K562 (cell line): ENCODE measurements around the gene INS. TPM values are rescaled to one million over a fixed set of nuclear protein-coding genes. Genes with fewer than 3 reads are reported as not detected.

Source experiments
- ATAC-seq: fragments of 200-7000 bp; cut with Tn5 transposase; 3 replicates; pipeline ENCODE4 v1.9.1; 2020; ENCODE audit warnings: moderate library complexity
- BruUV-seq: library from RNA; stranded (reverse); fragments of 400-500 nt; replicated peaks from 2 replicates; lab custom pipeline; 2021; lab: Mats Ljungman, UMichigan
- CTCF ChIA-PET: fragments of 300-600 bp; formaldehyde crosslinking; extraction: SDS; loops from one replicate; lab custom pipeline; 2021; ENCODE audit warnings: low intra/inter-chr PET ratio; lab: Yijun Ruan, JAX
- POLR2A ChIA-PET: fragments of 300-600, 350-650 bp; sonication (Branson Sonifier 250); formaldehyde crosslinking; extraction: SDS; loops from one replicate; lab custom pipeline; 2021; ENCODE audit warnings: antibody characterized with exemption, inconsistent platforms; lab: Yijun Ruan, JAX
- DNase-seq, 4 experiments: peaks; one replicate each; pipeline versions ENCODE4 v3.0.0 to v3.0.0-alpha.2; 2011 to 2018; ENCODE audit warnings: low spot score in 3 of 4, mixed read lengths in 3 of 4; ENCODE audit errors: extremely low read depth in 1 of 4
- FAIRE-seq: peaks from 2 replicates; lab custom pipeline; 2011; peaks lifted over from hg19 to GRCh38; lab: Jason Lieb, UNC
- H2AFZ ChIP-seq: 2 replicates; pipeline ENCODE4 v1.6.0; 2011; ENCODE audit warnings: low read depth, low read length, control low read depth, inconsistent platforms
- H3K27ac ChIP-seq: fragments of 200-600 bp; 3 replicates; pipeline ENCODE4 v1.8.0; 2011; ENCODE audit warnings: low read depth, mild to moderate bottlenecking, control low read depth, inconsistent platforms, low read length, moderate library complexity, mixed read lengths; ENCODE audit errors: extremely low read depth
- H3K27me3 ChIP-seq, 2 experiments: fragments of 300-600 bp in 1 of 2; 2 replicates in 1 of 2; 3 replicates in 1 of 2; pipeline versions ENCODE4 v1.6.0 to v1.8.0; 2011; ENCODE audit warnings: inconsistent platforms in 2 of 2, low read length in 2 of 2, mild to moderate bottlenecking in 1 of 2, mixed read lengths in 1 of 2, moderate library complexity in 1 of 2; ENCODE audit not compliant: control insufficient read depth in 2 of 2, insufficient read depth in 2 of 2
- H3K36me3 ChIP-seq: fragments of 300-600 bp; 3 replicates; pipeline ENCODE4 v1.8.0; 2011; ENCODE audit warnings: mild to moderate bottlenecking, low read length, inconsistent platforms; ENCODE audit not compliant: control insufficient read depth, insufficient read depth
- H3K4me1 ChIP-seq, 2 experiments: fragments of 200-600 bp in 1 of 2; replicated peaks in 1 of 2; 2 replicates in 1 of 2; 3 replicates in 1 of 2; pipeline versions ENCODE4 v1.5.1 to v1.8.0; 2011; ENCODE audit warnings: inconsistent platforms in 2 of 2, low read length in 2 of 2, mild to moderate bottlenecking in 1 of 2, mixed read lengths in 1 of 2, moderate library complexity in 1 of 2; ENCODE audit not compliant: control insufficient read depth in 2 of 2, insufficient read depth in 2 of 2
- H3K4me2 ChIP-seq: 2 replicates; pipeline ENCODE4 v1.6.1; 2011; ENCODE audit warnings: low read length, control low read depth, inconsistent platforms, mixed read lengths; ENCODE audit not compliant: insufficient read depth
- H3K4me3 ChIP-seq: fragments of 200-600 bp; sonication (generic), shearing (Covaris generic); 2 replicates; pipeline ENCODE4 v1.5.1; 2016; ENCODE audit warnings: control low read depth, inconsistent platforms
- H3K79me2 ChIP-seq: fragments of 200-600 bp; 3 replicates; pipeline ENCODE4 v1.8.0; 2011; ENCODE audit warnings: low read length, inconsistent platforms; ENCODE audit not compliant: control insufficient read depth, insufficient read depth
- H3K9ac ChIP-seq, 2 experiments: 2 replicates each; pipeline versions ENCODE4 v1.6.0 to v1.6.1; 2011; ENCODE audit warnings: low read depth in 2 of 2, low read length in 2 of 2, control low read depth in 1 of 2, inconsistent platforms in 1 of 2, mild to moderate bottlenecking in 1 of 2, mixed read lengths in 1 of 2; ENCODE audit not compliant: insufficient read depth in 1 of 2
- H3K9me1 ChIP-seq: one replicate; pipeline ENCODE4 v1.6.0; 2011; ENCODE audit warnings: inconsistent platforms, mild to moderate bottlenecking, low read length, moderate library complexity; ENCODE audit not compliant: control insufficient read depth, insufficient read depth
- H3K9me3 ChIP-seq: replicated peaks from 2 replicates; pipeline ENCODE4 v1.5.1; 2011; ENCODE audit warnings: low read depth, low read length, inconsistent platforms; ENCODE audit not compliant: control insufficient read depth, insufficient read depth
- H4K20me1 ChIP-seq: replicated peaks from 2 replicates; pipeline ENCODE4 v1.6.1; 2011; ENCODE audit warnings: low read length, inconsistent platforms, mixed read lengths; ENCODE audit not compliant: control insufficient read depth, insufficient read depth
- NBN ChIP-seq: fragments of 450-650 bp; IDR thresholded peaks from 2 replicates; pipeline ENCODE4 v1.6.1; 2016; ENCODE audit warnings: low read depth, mild to moderate bottlenecking
- NFIC ChIP-seq: fragments of 450-650 bp; IDR thresholded peaks from 2 replicates; pipeline ENCODE4 v1.6.1; 2017; ENCODE audit warnings: mild to moderate bottlenecking, inconsistent platforms
- PCBP1 ChIP-seq: fragments of 200-400 bp; formaldehyde crosslinking; IDR thresholded peaks from 2 replicates; pipeline ENCODE4 v1.6.1; 2018; ENCODE audit warnings: mild to moderate bottlenecking, low read depth, low read length; ENCODE audit not compliant: poor library complexity, severe bottlenecking
- RUNX1 ChIP-seq: sonication (generic); IDR thresholded peaks from 2 replicates; pipeline ENCODE4 v1.6.1; 2016; ENCODE audit warnings: antibody characterized with exemption, low read depth
- SMAD3 ChIP-seq: fragments of 450-650 bp; formaldehyde crosslinking; conservative IDR thresholded peaks from 2 replicates; pipeline ENCODE4 v1.4.0; 2020; ENCODE audit warnings: mild to moderate bottlenecking
- SRF ChIP-seq, 2 experiments: fragments of 250-450, 450-650 bp in 1 of 2; sonication (Bioruptor Pico) in 1 of 2; sonication (generic) in 1 of 2; formaldehyde crosslinking; IDR thresholded peaks; 2 replicates each; pipeline versions ENCODE4 v1.5.0 to v1.5.1; 2020 to 2022; ENCODE audit warnings: mild to moderate bottlenecking in 1 of 2, missing genetic modification reagents in 1 of 2
- ZNF134 ChIP-seq: fragments of 250-450 bp; sonication (Bioruptor Pico); conservative IDR thresholded peaks from 2 replicates; pipeline ENCODE4 v1.4.0; 2020
- ZNF143 ChIP-seq: sonication (generic); formaldehyde crosslinking; IDR thresholded peaks from 2 replicates; pipeline ENCODE4 v1.9.0; 2022; ENCODE audit warnings: mild to moderate bottlenecking, missing genetic modification reagents
- ZSCAN32 ChIP-seq: fragments of 450-650 bp; formaldehyde crosslinking; IDR thresholded peaks from 2 replicates; pipeline ENCODE4 v1.4.0; 2020; ENCODE audit warnings: mild to moderate bottlenecking, moderate library complexity
- WGBS: fragments of 100-300 bp; shearing (Covaris generic); methylation state at CpG from one replicate; pipeline ENCODE4 v1.1.6; 2016; ENCODE audit warnings: low coverage, mixed read lengths; ENCODE audit not compliant: insufficient coverage; ENCODE audit errors: missing lambda C conversion rate; 5-methylcytosine and 5-hydroxymethylcytosine counted together
- in situ Hi-C: fragments of 300-500 bp; cut with MboI; formaldehyde crosslinking; loops from 4 replicates; pipeline ENCODE4 v1.15.0; 2018; ENCODE audit warnings: inconsistent platforms, mixed read lengths
- intact Hi-C: fragments of 100-400 bp; cut with micrococcal nuclease; formaldehyde crosslinking; loops from 2 replicates; pipeline ENCODE4 v1.14.2; 2022
- polyA plus RNA-seq, 8 experiments: library from polyadenylated mRNA; depleted of rRNA in 4 of 8; stranded (reverse) in 5 of 8; unstranded in 3 of 8; fragments of >200 nt; fragmentation: Nextera tagmentation in 2 of 8; fragmentation: Illumina TruSeq in 1 of 8; extraction: Ambion mirVana in 2 of 8; extraction: Trizol in 1 of 8; gene quantifications; 2 replicates each; pipeline versions ENCODE4 v1.2.1 to v1.2.3, GENCODE V29; 2011 to 2014; ENCODE audit warnings: inconsistent platforms in 1 of 8, missing spikeins in 1 of 8
- total RNA-seq, 7 experiments: library from RNA; depleted of rRNA in 6 of 7; stranded (reverse); fragments of >200 nt in 6 of 7; fragmentation: Illumina TruSeq in 2 of 7; extraction: Trizol in 2 of 7; gene quantifications; 2 replicates each; pipeline versions ENCODE4 v1.2.1 to v1.2.3, GENCODE V29; 2011 to 2021; ENCODE audit warnings: low replicate concordance in 1 of 7
- TF ChIP-seq, protein P1 (sequence below): sonication (generic); formaldehyde crosslinking; IDR thresholded peaks from 2 replicates; pipeline ENCODE4 v1.8.1; 2023; ENCODE audit warnings: mild to moderate bottlenecking, missing genetic modification reagents

The INS gene
- total and polyA plus RNA-seq, 9 of the 15 experiments (the other 6 are each of a cell fraction or from before 2014, with no cell fraction given), result not detected

DNA sequence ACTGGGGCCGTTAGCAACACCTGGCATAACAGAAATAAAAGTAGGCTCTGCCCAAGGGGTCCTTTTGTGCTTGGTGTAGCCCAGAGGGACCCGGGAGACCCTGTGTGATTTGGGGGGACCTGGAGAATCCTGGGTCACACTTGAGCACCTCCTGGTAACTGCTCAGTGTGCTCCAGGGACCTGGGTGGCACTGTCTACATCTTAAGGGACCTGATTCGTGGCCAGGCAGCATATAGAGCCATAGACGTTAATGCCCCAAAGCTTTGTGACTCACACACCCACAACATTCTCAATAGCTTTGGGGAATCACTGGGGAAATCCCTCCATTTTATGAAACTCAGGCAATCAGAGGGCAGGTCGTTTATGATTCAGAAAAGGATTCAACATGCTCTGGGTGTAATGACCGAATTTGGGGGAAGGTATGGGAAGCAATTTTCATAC lies 18.2 kb downstream of the INS start (continued):
- TF ChIP-seq, protein P1, sequence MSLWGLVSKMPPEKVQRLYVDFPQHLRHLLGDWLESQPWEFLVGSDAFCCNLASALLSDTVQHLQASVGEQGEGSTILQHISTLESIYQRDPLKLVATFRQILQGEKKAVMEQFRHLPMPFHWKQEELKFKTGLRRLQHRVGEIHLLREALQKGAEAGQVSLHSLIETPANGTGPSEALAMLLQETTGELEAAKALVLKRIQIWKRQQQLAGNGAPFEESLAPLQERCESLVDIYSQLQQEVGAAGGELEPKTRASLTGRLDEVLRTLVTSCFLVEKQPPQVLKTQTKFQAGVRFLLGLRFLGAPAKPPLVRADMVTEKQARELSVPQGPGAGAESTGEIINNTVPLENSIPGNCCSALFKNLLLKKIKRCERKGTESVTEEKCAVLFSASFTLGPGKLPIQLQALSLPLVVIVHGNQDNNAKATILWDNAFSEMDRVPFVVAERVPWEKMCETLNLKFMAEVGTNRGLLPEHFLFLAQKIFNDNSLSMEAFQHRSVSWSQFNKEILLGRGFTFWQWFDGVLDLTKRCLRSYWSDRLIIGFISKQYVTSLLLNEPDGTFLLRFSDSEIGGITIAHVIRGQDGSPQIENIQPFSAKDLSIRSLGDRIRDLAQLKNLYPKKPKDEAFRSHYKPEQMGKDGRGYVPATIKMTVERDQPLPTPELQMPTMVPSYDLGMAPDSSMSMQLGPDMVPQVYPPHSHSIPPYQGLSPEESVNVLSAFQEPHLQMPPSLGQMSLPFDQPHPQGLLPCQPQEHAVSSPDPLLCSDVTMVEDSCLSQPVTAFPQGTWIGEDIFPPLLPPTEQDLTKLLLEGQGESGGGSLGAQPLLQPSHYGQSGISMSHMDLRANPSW (CRISPR knock-in tag), result no peak
- TF ChIP-seq NFIC, result no peak
- no peak for TF ChIP-seq ZNF134 (CRISPR knock-in tag)
- TF ChIP-seq RUNX1, result no peak
- no peak for TF ChIP-seq ZSCAN32
- no peak for TF ChIP-seq SMAD3 (CRISPR knock-in tag)
- TF ChIP-seq NBN, result no peak

DNA sequence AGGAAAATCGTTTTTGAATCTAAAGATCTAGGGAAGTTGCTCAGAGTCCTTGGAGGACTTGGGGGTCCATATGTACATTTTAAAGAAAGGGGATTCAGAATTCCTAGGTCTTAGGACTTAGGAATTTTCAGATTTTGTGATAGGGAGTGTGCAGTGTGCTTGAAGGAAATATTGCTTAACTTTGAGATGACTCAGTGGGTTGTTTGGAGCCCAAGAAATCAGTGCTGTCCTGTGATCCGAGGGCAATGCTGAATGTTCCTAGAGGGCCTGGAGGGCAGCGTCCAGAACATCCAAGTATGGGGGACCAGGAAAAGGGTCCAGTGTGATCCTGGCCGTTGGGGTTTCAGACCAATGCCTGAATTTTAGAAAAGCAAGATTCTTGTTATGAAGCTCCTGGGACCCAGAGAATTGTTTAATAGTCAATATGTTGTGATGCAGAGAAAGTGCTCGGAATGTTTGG lies 18.7 kb downstream of the INS start:
- FAIRE-seq (no peak), ATAC-seq (no peak), DNase-seq (no peak)
- BruUV-seq, result no TSS peak
- Histone ChIP-seq H4K20me1 (0 out of 2 replicates have a peak, but pooled peaks cover 4% of the 10 kb centered on the region), H3K9me1 (no peaks in the 10 kb centered on the region), H3K4me1 (peaks cover 0 to 16% of the 10 kb centered on the region in 2 experiments; a peak in 2 of 5 replicates), H3K4me2 (no peak overlapping the region), H3K9me3 (no peaks in the 10 kb centered on the region), H3K9ac (no peak overlapping the region), H3K27me3 (peaks cover 4 to 45% of the 10 kb centered on the region in 2 experiments; a peak in 3 of 5 replicates), H3K36me3 (no peaks in the 10 kb centered on the region), H3K27ac (no peak overlapping the region), H2AFZ (no peak overlapping the region), H3K79me2 (no peaks in the 10 kb centered on the region), H3K4me3 (no peak overlapping the region)
- ChIA-PET CTCF (no interaction called here), POLR2A (no interaction called here)
- intact Hi-C loops (no loop called here), in situ Hi-C loops (no loop called here)
- TF ChIP-seq SRF (CRISPR knock-in tag; IDR thresholded peaks at IDR 0.05) (no peak), ZNF143 (CRISPR knock-in tag) (no peak), PCBP1 (no peak)
- 1% methylated on average over 5 of the region's 5 CpGs for WGBS
